Liver (tissue), 9 donors: Measurements from ENCODE around the gene SH2D3A. TPM values are rescaled to one million over a fixed set of nuclear protein-coding genes. Genes with fewer than 3 reads are reported as not detected.

Experiments
- DNase-seq: peaks from one replicate; pipeline ENCODE4 v3.0.0-alpha.2; 2017; ENCODE audit warnings: low spot score
- H3K27ac ChIP-seq, 2 donors: one replicate each; pipeline ENCODE4 v1.7.0; 2013; ENCODE audit warnings: inconsistent platforms in 2 of 2, low read length in 2 of 2, control low read depth in 1 of 2, low read depth in 1 of 2, mild to moderate bottlenecking in 1 of 2
- H3K27me3 ChIP-seq, 4 donors: one replicate each; pipeline versions ENCODE4 v1.6.1 to v1.7.0; 2013; ENCODE audit warnings: low read length in 3 of 4, inconsistent platforms in 1 of 4, mild to moderate bottlenecking in 1 of 4, moderate library complexity in 1 of 4; ENCODE audit not compliant: control insufficient read depth in 4 of 4, insufficient read depth in 4 of 4
- H3K36me3 ChIP-seq, 4 donors: one replicate each; pipeline versions ENCODE4 v1.6.1 to v1.7.0; 2013; ENCODE audit warnings: low read length in 3 of 4, mild to moderate bottlenecking in 3 of 4, low read depth in 1 of 4, moderate library complexity in 1 of 4; ENCODE audit not compliant: control insufficient read depth in 4 of 4, insufficient read depth in 3 of 4
- H3K4me1 ChIP-seq, 4 donors: one replicate each; pipeline versions ENCODE4 v1.6.1 to v1.7.0; 2013; ENCODE audit warnings: low read length in 3 of 4, mild to moderate bottlenecking in 3 of 4, moderate library complexity in 1 of 4; ENCODE audit not compliant: control insufficient read depth in 4 of 4, insufficient read depth in 4 of 4
- H3K4me3 ChIP-seq, 3 donors: one replicate each; pipeline versions ENCODE4 v1.6.1 to v1.7.0; 2013; ENCODE audit warnings: low read length in 3 of 3, control low read depth in 1 of 3, low read depth in 1 of 3, mild to moderate bottlenecking in 1 of 3
- H3K9ac ChIP-seq, 2 donors: one replicate each; pipeline ENCODE4 v1.7.0; 2013; ENCODE audit warnings: low read length in 2 of 2, mild to moderate bottlenecking in 2 of 2, moderate library complexity in 2 of 2, control low read depth in 1 of 2, low read depth in 1 of 2
- H3K9me3 ChIP-seq, 4 donors: one replicate each; pipeline versions ENCODE4 v1.6.1 to v1.7.0; 2013; ENCODE audit warnings: low read length in 3 of 4; ENCODE audit not compliant: control insufficient read depth in 4 of 4
- ATF3 ChIP-seq: IDR thresholded peaks from 2 replicates; pipeline ENCODE4 v1.6.1; 2016; ENCODE audit warnings: antibody characterized with exemption
- CTCF ChIP-seq: fragments of 150-350 bp; IDR thresholded peaks from 2 replicates; pipeline ENCODE4 v1.5.1; 2017; ENCODE audit warnings: improper control_type of control experiment, low read depth, low read length; ENCODE audit not compliant: missing input control
- EGR1 ChIP-seq, 2 donors: IDR thresholded peaks; 2 replicates each; pipeline ENCODE4 v1.6.1; 2016 to 2018; ENCODE audit warnings: antibody characterized with exemption in 2 of 2, low read depth in 2 of 2
- FOXA1 ChIP-seq: IDR thresholded peaks from 2 replicates; pipeline ENCODE4 v1.6.1; 2016; ENCODE audit warnings: antibody characterized with exemption
- FOXA2 ChIP-seq: IDR thresholded peaks from 2 replicates; pipeline ENCODE4 v1.6.1; 2016; ENCODE audit warnings: antibody characterized with exemption
- GABPA ChIP-seq, 2 donors: IDR thresholded peaks in 1 of 2; conservative IDR thresholded peaks in 1 of 2; 2 replicates each; pipeline ENCODE4 v1.6.1; 2016; ENCODE audit warnings: antibody characterized with exemption in 2 of 2, mild to moderate bottlenecking in 1 of 2, moderate library complexity in 1 of 2
- HNF4A ChIP-seq, 2 donors: conservative IDR thresholded peaks; 2 replicates each; pipeline ENCODE4 v1.6.1; 2016; ENCODE audit warnings: antibody characterized with exemption in 2 of 2, mild to moderate bottlenecking in 2 of 2
- HNF4G ChIP-seq: IDR thresholded peaks from 2 replicates; pipeline ENCODE4 v1.6.1; 2016; ENCODE audit warnings: antibody characterized with exemption
- JUND ChIP-seq, 2 donors: IDR thresholded peaks; 2 replicates each; pipeline ENCODE4 v1.6.1; 2016; ENCODE audit warnings: antibody characterized with exemption in 2 of 2
- MAX ChIP-seq: IDR thresholded peaks from 2 replicates; pipeline ENCODE4 v1.6.1; 2016; ENCODE audit warnings: antibody characterized with exemption
- NR2F2 ChIP-seq: IDR thresholded peaks from 2 replicates; pipeline ENCODE4 v1.6.1; 2016; ENCODE audit warnings: antibody characterized with exemption
- RAD21 ChIP-seq, 2 donors: IDR thresholded peaks; 2 replicates each; pipeline ENCODE4 v1.6.1; 2016; ENCODE audit warnings: antibody characterized with exemption in 2 of 2, mild to moderate bottlenecking in 2 of 2
- RXRA ChIP-seq, 2 donors: IDR thresholded peaks; 2 replicates each; pipeline ENCODE4 v1.6.1; 2017 to 2018; ENCODE audit warnings: antibody characterized with exemption in 2 of 2, mild to moderate bottlenecking in 1 of 2
- SP1 ChIP-seq: IDR thresholded peaks from 2 replicates; pipeline ENCODE4 v1.6.1; 2018; ENCODE audit warnings: antibody characterized with exemption, mild to moderate bottlenecking
- TAF1 ChIP-seq: conservative IDR thresholded peaks from 2 replicates; pipeline ENCODE4 v1.6.1; 2016; ENCODE audit warnings: antibody characterized with exemption, mild to moderate bottlenecking
- ZBTB33 ChIP-seq: IDR thresholded peaks from 2 replicates; pipeline ENCODE4 v1.6.1; 2016; ENCODE audit warnings: antibody characterized with exemption
- WGBS: extraction: QIAGEN DNeasy Blood & Tissue Kit; methylation state at CpG from one replicate; pipeline ENCODE4 v1.1.7; 2013; 5-methylcytosine and 5-hydroxymethylcytosine counted together
- polyA plus RNA-seq, 2 donors: library from polyadenylated mRNA; stranded (reverse) in 1 of 2; unstranded in 1 of 2; fragments of 200-250 nt in 1 of 2; fragments of >200 nt in 1 of 2; fragmentation: Nextera tagmentation in 1 of 2; extraction: Ambion mirVana in 1 of 2; gene quantifications; one replicate each; pipeline versions ENCODE4 v1.2.1 to v1.2.3, GENCODE V29; 2013 to 2015
- total RNA-seq, 2 donors: library from RNA; depleted of rRNA; stranded (reverse); fragments of >200 nt; gene quantifications; one replicate each; pipeline ENCODE4 v1.2.3, GENCODE V29; 2014
- donor health status: healthy.
- donor health status: healthy.
- donor health status: healthy.
- donor health status: healthy.
- donor health status: healthy.

SH2D3A gene
- total and polyA plus RNA-seq, 4 donors: 0.23 to 1.0 (median 0.77) TPM

GRCh38 chr19:6737284-6737872 is 29.9 kb downstream of the SH2D3A start, which contains the start of gene GPR108:
Gene GPR108 (minus strand): TSS chr19:6737580. CDS start chr19:6737576, 4 bp downstream.
- Histone ChIP-seq H3K27ac (peak within 1 kb of the TSS; percentile 94 to 96), H3K36me3 (peaks cover 0 to 5% (median 1%) of the 10 kb centered on the region in 4 donors), H3K27me3 (no peaks in the 10 kb centered on the region), H3K4me1 (peaks cover 9 to 48% (median 34%) of the 10 kb centered on the region in 4 donors), H3K4me3 (peak within 1 kb of the TSS; percentile 79 to 92 (median 87)), H3K9me3 (no peaks in the 10 kb centered on the region), H3K9ac (peak within 1 kb of the TSS; percentile 79 to 85)
- WGBS: under 1% methylated on average over 55 of the region's 55 CpGs
- DNase-seq: peak; percentile 97
- TF ChIP-seq RAD21 (IDR thresholded peaks at IDR 0.05): no peak
- no peak for TF ChIP-seq ZBTB33
- peak; percentile 95 for TF ChIP-seq SP1
- peak in 1 of 2 donors; percentile 88 for TF ChIP-seq GABPA (IDR thresholded peaks at IDR 0.05 in 1 of 2, conservative IDR thresholded peaks at IDR 0.05 in 1 of 2)
- TF ChIP-seq CTCF: peak; percentile 15
- TF ChIP-seq ATF3: peak; percentile 86

GRCh38 chr19:6736917-6737283 is 30.3 kb downstream of the SH2D3A start:
- TF ChIP-seq NR2F2 (peak; percentile 16), JUND (IDR thresholded peaks at IDR 0.05) (no peak), SP1 (no peak), RXRA (IDR thresholded peaks at IDR 0.05) (peak in 1 of 2 donors; percentile 1)
- WGBS: under 1% methylated on average over 16 of the region's 16 CpGs
- peak overlapping the region; percentile 94 to 96 for H3K27ac ChIP-seq
- peak overlapping the region; percentile 79 to 92 (median 87) for H3K4me3 ChIP-seq
- DNase-seq: no peak
- H3K9ac ChIP-seq: peak overlapping the region; percentile 79 to 85
- H3K4me1 ChIP-seq: peaks cover 10 to 48% (median 35%) of the 10 kb centered on the region in 4 donors
- no peaks in the 10 kb centered on the region for H3K9me3 ChIP-seq
- H3K27me3 ChIP-seq: no peaks in the 10 kb centered on the region
- H3K36me3 ChIP-seq: peaks cover 0 to 7% (median 2%) of the 10 kb centered on the region in 4 donors

- DNase-seq: peak; percentile 71
- Histone ChIP-seq H3K27me3 (no peaks in the 10 kb centered on the region), H3K4me1 (peaks cover 10 to 48% (median 37%) of the 10 kb centered on the region in 4 donors), H3K9ac (peak overlapping the region; percentile 79 to 85), H3K9me3 (no peaks in the 10 kb centered on the region), H3K27ac (peak overlapping the region; percentile 94 to 96), H3K4me3 (peak overlapping the region; percentile 79 to 92 (median 87)), H3K36me3 (peaks cover 2 to 11% (median 3%) of the 10 kb centered on the region in 4 donors)
- WGBS: 23% methylated on average over 25 of the region's 25 CpGs
- TF ChIP-seq ZBTB33 (no peak), MAX (no peak), FOXA2 (no peak), SP1 (no peak), JUND (IDR thresholded peaks at IDR 0.05) (no peak), NR2F2 (no peak), RXRA (IDR thresholded peaks at IDR 0.05) (peak; percentile 7 to 18), EGR1 (IDR thresholded peaks at IDR 0.05; ENCODE audit: low read depth in 2 of 2) (no peak), ATF3 (no peak), TAF1 (peak; percentile 21), FOXA1 (no peak), HNF4G (no peak), HNF4A (conservative IDR thresholded peaks at IDR 0.05) (no peak), GABPA (IDR thresholded peaks at IDR 0.05 in 1 of 2, conservative IDR thresholded peaks at IDR 0.05 in 1 of 2) (no peak)
Observed at GRCh38 chr19:6736169-6736916, 30.9 kb downstream of the SH2D3A start.
